GM23248 (cell line): ENCODE measurements around the gene EXOC2.

ENCODE experiments used
- EZH2 ChIP-seq: fragments of 200-600 bp; sonication (generic); IDR thresholded peaks from 2 replicates; pipeline ENCODE4 v1.6.1; 2018; ENCODE audit warnings: antibody characterized with exemption, mild to moderate bottlenecking; ENCODE audit not compliant: insufficient read depth, poor library complexity, severe bottlenecking
- EZH2phosphoT487 ChIP-seq: fragments of 200-600 bp; sonication (generic); IDR thresholded peaks from 2 replicates; pipeline ENCODE4 v1.6.1; 2018; ENCODE audit warnings: antibody characterized with exemption, moderate library complexity, mild to moderate bottlenecking, low read depth; ENCODE audit not compliant: insufficient read depth

GRCh38 chr6:727856-728255 lies 34.9 kb upstream of the EXOC2 start:
- TF ChIP-seq EZH2, result no peak
- no peak for TF ChIP-seq EZH2phosphoT487
